GM21390 (cell line): ENCODE results near the gene PCNX3.
"Not testable (repeated sequence)": the region's sequence is repeated elsewhere in the genome, so short reads cannot be mapped to it uniquely, and the experiment has no call there.

Source experiments
- ATAC-seq: cut with Tn5 transposase; IDR thresholded peaks from one replicate; pipeline ENCODE4 v1.9.1; 2021; ENCODE audit not compliant: unreplicated experiment

PCNX3 gene

DNA sequence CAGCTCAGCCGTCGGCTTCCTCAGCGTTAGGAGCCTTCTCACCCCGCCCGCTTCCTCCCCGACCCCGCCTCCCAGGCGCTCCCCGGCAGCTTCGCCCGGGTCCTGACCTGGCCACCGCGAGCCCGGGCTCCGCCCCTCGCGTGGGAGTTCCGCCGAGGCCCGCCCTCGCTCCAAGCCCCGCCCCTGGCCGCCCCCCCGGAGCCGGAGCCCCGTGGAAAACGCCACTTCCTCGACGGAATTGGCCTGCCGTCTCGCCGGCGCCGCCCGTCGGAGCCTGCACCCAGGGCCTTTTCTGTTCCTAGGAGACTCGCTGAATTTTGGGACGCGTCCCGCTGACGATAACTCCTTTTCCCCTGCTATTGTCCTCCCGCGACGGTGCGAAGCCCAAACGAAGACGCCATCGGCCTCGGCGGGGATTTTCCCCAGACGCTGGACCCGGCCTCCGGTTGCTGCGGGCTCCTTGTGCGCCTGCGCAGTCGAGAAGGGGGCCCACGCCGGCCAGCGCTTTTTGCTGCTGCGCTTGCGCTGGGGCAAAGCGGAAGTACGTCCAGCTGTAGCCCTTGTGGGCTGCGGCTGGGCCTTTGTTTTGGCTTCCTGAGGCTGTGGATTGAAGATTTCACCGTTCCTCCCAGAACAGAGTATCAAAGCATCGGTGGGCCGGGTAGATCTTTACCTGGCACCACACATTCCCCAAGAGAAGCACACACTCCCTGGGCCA is 37.1 kb downstream of the PCNX3 start:
- peak; percentile 66 for ATAC-seq

DNA sequence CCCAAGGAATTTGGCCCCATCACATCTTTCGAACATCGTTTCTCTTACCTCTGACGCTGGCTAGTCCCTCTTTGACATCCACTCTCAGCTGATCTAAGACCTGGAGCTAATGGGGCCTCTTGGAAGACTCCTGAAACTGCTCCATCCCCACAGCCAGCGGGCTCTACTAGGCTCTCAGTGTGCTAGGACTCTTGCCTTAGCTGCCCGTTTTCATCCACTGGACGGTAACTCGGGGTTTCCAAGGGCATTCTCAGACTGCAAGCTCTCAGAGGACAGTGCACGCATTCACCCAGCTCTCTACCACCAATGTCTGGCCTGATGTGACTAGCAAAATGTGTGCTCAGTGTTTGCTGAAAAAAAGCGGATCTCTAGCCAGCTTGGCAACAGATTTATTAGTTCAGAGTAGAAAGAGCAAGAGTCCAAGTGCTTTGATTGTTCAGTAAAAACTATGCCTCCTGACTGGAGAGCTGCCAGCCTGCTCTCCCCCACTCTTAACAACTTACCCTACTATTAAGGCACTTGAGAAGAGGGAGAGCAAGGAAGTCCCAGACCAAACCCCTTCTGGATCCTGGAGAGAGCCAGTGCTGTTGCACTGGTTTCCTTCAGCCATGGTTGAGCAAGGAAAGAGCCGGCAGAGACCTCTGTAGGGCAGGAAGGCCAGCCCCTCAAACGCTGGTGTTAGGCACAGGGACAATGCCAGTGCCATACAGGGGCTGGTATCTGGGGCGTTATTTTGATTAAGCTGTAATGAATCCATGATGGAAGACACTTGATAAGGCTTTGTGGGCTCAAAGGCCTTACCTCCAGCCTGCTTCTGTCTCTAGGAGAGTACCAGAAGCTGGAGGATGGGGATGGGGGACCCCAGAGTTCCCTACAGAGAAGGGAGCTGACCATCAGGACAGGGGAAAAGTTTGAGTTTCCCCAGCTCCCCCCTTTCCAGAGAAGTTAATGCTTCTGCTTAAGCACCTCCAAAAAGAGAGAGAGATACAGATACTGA is 38.0 kb downstream of the PCNX3 start:
- ATAC-seq: no peak

DNA sequence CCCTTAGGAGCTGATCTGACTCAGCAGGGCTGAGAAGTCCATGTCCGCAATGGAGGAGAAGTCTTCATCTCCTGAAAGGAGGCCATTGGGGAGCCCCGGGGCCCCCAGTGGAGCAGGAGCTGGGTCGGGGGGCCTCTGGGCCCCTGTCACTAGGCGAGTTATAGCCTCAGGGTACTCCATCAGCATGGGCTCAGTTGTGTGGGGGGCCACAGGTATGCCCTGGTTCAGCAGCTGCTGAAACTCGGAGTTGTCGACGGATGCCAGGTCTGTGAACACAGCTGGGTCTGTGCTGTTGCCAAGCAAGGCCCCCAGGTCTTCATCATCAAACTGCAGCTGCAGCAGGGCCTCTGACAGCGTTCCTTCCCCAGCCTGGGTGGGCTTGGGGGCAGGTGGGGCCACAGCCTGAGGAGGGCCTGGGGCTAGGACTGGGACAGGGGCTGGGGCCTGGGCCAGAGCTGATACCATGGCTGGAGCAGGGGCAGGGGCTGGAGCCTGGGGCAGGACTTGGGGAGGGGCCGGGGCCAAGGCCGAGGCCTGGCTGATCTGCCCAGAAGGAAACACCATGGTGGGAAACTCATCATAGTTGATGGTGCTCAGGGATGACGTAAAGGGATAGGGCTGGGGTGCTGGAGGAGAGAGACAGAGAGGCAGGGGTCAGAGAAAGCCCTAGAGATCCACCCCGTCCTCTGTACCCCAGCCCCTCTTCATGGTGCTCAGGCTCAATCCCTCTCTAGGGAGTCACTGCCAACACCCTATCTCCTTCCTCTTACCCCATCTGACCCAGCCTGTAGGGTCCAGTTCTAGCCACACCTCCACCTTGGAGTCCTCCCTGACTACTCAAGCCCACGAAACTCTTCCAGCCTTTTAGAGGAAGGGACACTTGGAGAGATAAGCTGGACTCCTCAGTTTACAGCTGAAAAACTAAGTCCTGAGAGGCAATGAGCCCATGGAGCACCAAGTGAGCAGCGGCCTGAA is 39.1 kb downstream of the PCNX3 start:
- ATAC-seq: no peak

DNA sequence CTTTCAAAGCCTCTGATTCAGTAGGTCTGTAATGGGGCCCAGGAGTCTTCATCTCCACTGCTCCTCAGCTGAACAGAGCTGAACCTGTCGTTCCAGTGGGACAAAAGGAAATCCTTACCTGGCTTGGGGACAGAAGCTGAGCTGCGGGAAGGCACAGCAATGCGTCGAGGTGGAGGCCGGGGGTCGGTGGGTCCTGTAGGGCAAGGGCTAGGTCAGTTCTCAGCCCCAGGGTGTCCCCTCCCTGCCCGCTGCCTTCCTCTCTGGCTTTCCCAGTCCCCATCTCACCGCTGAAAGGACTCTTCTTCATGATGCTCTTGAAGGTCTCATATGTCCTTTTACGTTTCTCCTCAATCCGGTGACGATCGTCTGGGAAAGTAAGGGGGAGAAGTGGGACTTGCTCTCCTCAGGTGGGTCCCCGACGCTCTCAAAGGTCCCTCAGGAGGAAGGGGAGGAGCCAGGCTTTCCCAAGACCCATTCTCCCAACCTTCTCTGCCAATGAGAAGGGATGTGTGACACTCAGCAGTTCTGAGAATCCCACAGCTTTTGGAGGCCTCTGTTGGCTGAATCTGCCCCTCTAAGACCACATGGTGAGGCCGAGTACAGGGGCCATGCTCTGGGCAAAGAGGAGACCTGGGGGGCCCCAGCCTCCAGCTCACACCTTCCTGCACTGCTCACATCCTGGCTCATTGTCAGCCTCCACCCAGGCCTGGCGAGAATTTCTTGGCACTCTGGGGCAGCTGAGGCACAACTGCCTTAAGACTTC is 40.2 kb downstream of the PCNX3 start:
- ATAC-seq: no peak

DNA sequence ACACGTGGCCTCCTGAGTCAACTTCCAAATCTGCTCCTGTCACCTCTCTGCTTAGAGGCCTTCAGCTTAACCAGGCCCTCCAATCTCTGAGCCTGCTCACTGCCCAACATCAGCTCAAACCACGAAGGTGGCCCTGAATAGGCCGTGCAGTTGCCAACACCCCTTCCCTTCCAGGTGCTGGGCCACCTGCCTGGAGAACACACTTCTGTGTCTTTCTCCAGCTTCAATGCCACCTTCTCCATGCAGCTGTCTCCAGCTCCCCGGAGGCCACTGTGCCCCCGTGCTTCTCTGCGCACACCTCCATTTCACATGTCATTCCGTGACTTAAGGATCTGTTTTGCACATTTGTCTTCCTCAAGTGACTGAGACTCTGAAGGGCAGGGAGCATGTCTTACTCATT is 41.9 kb downstream of the PCNX3 start:
- ATAC-seq: no peak

DNA sequence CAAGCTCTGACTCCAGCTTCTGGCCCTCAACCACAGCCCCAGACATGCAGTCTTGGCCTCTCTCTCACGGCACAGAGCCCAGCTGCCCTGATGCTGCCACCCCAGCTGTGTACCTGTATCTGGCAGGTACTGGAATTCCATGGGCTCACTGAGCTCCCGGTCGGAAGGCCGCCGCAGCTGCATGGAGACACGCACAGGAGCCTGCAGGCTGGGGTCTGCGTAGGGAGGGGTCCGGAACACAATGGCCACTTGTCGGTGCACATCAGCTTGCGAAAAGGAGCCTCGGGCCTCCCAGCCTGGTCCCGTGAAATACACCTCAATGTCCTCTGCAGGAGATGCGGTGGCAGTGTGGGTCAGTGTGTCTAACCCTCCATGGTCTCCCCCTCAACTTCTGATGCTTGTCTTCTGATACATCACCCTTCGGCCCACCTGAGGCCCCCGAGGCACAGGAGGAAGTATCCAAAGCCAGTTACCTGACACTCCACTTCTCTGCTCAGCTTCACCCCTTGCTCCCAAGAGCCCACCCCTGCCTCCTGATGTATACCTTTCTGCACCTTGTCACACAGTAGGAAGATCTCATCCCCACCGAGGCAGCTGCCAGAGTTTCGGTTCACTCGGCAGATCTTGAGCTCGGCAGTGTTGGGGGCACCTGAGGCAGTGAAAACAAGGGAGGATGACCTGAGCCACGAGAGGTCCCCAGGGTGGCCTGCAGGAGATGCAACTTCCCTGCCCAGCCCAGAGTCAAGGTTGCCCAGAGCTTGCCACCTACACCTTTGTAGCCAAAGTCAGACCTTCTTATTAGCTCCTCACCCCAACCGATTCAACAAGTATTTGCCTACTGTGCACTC is 42.8 kb downstream of the PCNX3 start:
- ATAC-seq: no peak

DNA sequence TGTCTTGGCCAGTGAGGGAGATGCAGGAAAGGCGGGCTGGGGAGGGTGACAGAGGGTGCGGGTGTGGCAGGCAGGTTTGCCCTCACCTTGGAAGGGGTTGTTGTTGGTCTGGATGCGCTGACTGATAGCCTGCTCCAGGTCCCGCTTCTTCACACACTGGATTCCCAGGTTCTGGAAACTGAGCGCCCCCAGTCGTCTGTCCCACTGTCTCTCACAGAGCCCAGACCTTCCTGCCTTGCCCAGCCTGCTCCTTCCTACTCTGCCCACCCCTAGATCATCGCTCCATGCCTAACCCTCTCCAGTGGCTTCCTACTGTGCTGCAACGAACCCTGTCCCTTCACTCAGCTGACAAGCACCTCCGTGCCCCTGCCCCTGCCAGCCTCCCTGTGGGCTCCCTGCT is 44.5 kb downstream of the PCNX3 start:
- no peak for ATAC-seq

DNA sequence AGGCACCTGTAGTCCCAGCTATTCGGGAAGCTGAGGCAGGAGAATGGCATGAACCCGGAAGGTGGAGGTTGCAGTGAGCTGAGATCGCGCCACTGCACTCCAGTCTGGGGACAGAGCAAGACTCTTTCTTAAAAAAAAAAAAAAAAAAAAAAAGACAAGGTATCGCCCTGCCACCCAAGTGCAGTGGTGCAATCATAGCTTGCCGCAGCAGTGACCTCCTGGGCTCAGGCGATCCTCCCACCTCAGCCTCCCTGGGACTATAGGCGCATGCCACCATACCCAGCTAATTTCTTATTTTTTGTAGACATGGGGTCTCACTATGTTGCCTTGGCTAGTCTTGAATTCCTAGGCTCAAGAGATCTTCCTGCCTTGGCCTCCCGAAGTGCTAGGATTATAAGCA is 45.3 kb downstream of the PCNX3 start:
- ATAC-seq: not testable (repeated sequence)

DNA sequence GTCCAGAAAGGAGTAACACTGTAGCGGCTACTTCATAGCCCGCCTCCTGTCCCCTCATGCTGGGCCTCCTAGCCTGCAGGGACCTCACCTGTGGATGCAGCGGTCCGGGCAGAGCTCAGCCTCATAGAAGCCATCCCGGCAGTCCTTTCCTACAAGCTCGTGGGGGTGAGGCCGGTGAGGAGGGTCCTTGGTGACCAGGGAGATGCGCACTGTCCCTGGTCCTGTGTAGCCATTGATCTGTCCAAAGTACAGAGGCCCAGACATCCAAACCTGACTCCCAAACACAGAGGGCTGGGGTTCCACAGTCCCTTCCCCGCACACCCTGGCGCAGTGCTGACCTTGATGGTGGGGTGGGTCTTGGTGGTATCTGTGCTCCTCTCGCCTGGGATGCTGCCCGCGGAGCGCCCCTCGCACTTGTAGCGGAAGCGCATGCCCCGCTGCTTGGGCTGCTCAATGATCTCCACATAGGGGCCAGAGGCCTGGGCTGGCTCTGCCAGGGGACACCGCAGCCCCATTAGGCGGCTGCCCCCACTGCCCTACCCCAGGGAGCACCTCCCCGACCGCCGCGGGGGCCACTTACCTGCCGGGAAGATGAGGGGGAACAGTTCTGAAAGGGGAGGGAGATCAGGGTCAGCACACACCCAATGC is 46.1 kb downstream of the PCNX3 start:
- no peak for ATAC-seq

DNA sequence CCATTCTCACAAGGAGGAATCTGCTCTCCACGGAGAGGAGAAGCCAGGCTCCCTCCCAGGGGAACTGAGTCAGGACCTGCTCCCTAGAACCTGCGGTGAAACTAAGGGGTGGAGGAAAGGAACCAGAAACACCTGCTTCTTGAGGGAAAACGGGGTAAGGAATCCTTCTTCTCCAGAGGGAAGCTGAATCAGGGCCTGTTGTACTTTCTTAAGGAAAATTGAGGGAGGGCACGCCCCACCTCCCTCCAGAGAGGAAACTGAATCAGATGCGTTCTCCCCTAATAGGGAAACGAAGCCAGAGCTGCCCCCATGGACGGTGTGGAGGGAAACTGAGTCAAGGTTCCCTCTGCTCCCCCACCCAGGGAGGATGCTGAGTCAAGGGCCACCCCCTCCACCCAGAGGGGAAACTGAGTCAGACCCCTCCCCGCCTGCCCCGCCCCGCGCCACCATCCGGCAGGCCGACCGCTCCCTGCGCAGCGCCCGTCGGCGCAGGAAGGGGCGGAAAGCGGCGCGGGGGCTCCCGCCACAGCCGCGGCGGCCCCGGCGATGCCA is 46.7 kb downstream of the PCNX3 start:
- ATAC-seq: peak; percentile 17

DNA sequence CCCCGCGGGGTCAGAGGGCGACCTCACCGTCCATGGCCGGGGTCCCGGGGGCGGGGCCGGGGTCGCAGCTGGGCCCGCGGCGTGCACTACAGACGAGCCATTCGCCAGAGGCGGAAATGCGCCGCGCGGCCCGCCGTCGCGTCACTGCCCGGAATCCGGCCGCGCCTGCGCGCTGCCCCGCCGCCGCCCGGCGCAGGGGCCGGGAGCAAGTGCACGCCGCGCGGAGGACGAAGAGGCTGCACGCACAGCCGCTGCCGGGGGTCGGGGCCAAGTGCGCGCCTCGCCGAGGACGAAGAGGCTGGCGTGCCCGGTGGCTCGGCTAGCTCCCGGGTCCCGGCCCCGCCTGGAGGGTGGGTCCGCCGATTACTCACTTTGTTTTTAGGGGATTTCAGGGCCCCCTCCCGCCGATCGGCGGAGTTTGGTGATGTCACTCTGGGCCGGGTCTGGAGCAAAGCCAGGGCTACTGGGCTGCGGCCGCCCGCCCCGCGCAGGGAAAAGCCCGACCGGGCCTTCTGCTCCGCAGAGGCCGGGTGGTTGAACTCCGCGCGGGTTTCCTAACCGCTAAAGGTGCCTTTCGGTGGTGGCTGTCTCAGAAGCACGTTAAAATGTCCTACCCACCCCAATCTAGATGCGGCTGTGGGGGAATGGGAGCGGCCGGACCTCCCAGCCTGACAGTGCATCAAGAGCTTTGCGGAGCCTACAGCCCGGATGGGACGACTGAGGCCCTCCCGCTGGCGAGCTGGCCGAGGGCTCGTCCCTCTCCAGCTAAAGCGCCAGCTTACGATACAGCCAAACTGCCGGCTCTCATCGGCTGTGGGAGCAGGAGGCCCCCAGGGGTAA is 47.4 kb downstream of the PCNX3 start, which contains the start of gene RELA:
Gene RELA (minus strand): TSS at position 118 of the 840 bp plus-strand sequence. CDS start 84 bp downstream, at position 34.
- peak; percentile 75 for ATAC-seq

DNA sequence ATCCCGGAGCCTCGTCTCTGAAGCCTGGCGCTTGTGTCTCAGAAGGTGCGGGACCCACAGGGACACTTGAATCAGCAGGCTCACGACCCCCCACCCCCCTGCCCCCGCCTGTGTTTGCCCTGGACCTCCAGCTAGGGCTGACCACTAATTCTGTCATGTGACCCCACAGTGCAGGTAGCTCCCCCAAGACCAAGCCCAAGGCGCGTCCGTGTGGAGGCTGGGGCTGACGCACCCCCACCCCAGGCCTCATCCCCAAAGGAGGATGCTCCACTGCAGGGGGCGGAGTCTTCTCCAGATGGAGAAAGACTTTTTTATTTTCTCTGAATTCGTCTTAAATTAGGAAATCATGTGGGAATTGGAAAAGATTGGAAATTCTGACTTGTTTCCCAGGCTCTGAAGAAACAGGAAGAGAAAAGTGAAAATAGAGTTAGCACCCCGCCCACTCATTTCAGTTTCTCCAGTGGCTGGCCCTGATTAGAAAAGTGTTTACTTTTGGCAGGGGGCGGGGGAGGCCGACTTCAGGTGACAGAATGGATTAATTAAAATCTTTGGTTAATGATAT is 48.1 kb downstream of the PCNX3 start:
- no peak for ATAC-seq

DNA sequence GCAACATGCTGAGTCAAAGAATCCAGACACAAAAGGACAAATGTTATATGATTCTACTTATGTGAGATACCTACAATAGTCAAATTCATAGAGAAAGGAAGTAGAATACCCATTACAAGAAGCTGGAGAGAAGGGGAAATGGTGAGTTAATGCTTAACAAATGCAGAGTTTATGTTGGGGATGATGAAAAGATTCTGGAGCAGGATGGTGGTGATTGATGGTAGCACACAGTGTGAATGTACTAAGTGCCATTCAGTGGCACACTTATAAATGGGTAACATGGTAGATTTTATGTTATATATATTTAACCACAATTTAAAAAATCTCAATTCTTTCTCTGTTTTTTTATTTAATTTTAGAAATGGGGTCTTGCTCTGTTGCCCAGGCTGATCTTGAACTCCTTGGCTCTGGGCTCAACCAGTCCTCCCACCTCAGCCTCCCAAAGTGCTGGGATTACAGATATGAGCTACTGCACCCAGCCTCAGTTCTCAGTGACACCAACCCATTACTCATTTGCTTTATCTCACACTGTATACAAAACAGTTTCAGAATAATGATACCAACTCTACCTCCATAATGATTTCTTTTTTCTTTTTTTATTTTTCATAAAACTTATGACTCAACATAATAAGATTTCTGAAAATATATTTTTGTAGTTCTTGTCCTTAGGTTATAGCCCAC is 56.7 kb downstream of the PCNX3 start:
- no peak for ATAC-seq

DNA sequence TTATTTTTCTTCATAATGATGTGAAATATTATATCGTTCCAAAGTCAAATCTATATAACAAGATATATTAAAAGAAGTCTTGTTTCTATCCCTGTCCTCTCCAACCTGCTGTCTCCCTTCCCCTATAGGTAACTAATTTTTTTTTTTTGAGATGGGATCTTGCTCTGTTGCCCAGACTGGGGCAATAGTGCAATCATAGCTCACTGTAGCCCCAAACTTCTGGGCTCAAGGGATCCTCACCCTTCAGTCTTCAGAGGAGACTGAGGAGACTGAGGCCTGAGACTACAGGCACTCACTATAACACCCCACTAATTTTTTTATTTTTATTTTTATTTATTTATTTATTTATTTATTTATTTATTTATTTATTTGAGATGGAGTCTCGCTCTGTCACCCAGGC is 57.4 kb downstream of the PCNX3 start:
- ATAC-seq: no peak

DNA sequence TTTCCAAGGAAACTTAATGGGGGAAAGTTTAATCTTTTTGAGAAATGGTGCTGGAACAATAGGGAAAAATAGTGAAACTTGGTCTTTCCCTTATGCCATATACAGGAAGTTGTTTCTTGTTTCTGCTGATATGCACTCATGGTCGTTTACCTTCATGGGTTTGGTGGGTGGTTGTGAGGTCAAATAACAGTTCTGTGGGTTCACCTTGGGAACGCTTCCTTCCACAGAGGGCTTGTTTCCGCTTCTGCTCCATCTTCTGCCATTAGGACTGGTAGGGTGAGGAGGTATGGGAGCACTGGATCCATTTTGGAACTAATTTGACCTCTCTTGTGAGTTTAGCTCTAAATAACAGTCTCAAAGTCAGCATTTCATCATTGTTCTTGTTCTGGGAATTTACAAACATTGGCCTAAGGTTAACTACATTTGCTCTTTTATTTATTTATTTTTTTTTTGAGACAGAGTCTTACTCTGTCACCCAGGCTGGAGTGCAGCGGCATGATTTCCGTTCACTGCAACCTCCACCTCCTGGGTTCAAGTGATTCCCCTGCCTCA is 64.7 kb downstream of the PCNX3 start:
- no peak for ATAC-seq

DNA sequence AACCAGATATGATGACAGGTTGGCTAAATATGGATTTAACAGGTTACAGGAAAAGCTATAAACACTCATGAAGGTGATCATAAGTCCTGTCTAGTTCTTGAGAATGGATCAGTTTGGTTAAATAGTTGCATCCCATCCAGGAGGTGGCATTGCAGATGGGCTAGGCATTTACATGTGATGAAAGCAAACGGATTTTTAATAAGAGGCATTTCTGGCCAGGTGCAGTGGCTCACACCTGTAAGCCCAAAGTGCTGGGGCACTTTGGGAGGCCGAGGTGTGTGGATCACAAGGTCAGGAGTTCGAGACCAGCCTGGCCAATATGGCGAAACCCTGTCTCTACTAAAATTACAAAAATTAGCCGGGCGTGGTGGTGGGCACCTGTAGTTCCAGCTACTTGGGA is 67.9 kb downstream of the PCNX3 start:
- not testable (repeated sequence) for ATAC-seq
